IMR-90 (cell line): Measurements from ENCODE around the gene ROGDI.

Experiments used
- BHLHE40 ChIP-seq: fragments of 150-350 bp; IDR thresholded peaks from 2 replicates; pipeline ENCODE4 v1.6.1; 2016; ENCODE audit warnings: mild to moderate bottlenecking, low read depth, low read length
- CTCF ChIP-seq: conservative IDR thresholded peaks from 2 replicates; pipeline ENCODE4 v1.5.1; 2012; ENCODE audit warnings: mild to moderate bottlenecking, low read depth, low read length, improper control_type of control experiment
- ELK1 ChIP-seq: fragments of 150-350 bp; IDR thresholded peaks from 2 replicates; pipeline ENCODE4 v1.6.1; 2016; ENCODE audit warnings: low read depth, mild to moderate bottlenecking, low read length, moderate library complexity, borderline replicate concordance
- POLR2A ChIP-seq: IDR thresholded peaks from 2 replicates; pipeline ENCODE4 v1.6.1; 2012; ENCODE audit warnings: mild to moderate bottlenecking, low read depth, low read length
- RAD21 ChIP-seq: IDR thresholded peaks from 2 replicates; pipeline ENCODE4 v1.6.1; 2012; ENCODE audit warnings: low read length, improper control_type of control experiment
- RCOR1 ChIP-seq: IDR thresholded peaks from 2 replicates; pipeline ENCODE4 v1.6.1; 2012; ENCODE audit warnings: mild to moderate bottlenecking, low read length, improper control_type of control experiment; ENCODE audit not compliant: insufficient replicate concordance
- RFX5 ChIP-seq: IDR thresholded peaks from 2 replicates; pipeline ENCODE4 v1.8.0; 2012; ENCODE audit warnings: low read depth, mild to moderate bottlenecking, low read length, moderate library complexity
- USF2 ChIP-seq: fragments of 150-350 bp; IDR thresholded peaks from 2 replicates; pipeline ENCODE4 v1.6.1; 2017; ENCODE audit warnings: mild to moderate bottlenecking, antibody characterized with exemption, low read length, low read depth

GRCh38 chr16:4748682-4749411 is 53.6 kb downstream of the ROGDI start:
- TF ChIP-seq CTCF (no peak), RCOR1 (no peak), POLR2A (no peak), USF2 (no peak), RFX5 (no peak), BHLHE40 (no peak), ELK1 (no peak), RAD21 (no peak)
